ENCODE data around the gene BOLA3.

DNA sequence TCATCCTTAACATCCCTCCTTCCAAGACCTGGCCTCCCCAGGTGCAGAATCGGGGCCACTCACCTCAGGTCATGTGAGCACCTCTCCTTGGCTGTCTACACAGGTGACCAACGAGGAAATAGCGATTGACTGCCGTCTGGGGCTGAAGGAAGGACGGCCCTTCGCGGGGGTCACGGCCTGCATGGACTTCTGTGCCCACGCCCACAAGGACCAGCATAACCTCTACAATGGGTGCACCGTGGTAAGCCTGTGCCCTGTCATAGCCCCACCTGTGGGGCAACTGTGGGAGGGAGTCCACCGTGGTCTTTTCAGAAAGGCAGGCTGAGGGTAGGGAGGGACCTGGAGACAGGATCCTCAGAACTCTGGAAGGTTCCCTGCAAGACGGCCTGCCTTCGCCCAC is 54.3 kb downstream of the BOLA3 start:
- TF ChIP-seq POLR2A (IDR thresholded peaks at IDR 0.05): no peak
- TF ChIP-seq CTCF (IDR thresholded peaks at IDR 0.05): no peak

Measured in thyroid gland (tissue), 4 donors.